H9 (cell line): Measurements from ENCODE around the gene RAI2. TPM values are rescaled to one million over a fixed set of nuclear protein-coding genes. Genes with fewer than 3 reads are reported as not detected.

Source experiments
- DNase-seq: peaks from one replicate; pipeline ENCODE4 v3.0.0-alpha.2; 2017
- H2AFZ ChIP-seq: one replicate; pipeline ENCODE4 v1.6.1; 2013; ENCODE audit warnings: mild to moderate bottlenecking, low read length, control low read depth, moderate library complexity
- H2AK5ac ChIP-seq: 2 replicates; pipeline ENCODE4 v1.6.1; 2013; ENCODE audit warnings: low read length, control low read depth, mixed read lengths; ENCODE audit not compliant: insufficient read length
- H2BK120ac ChIP-seq: one replicate; pipeline ENCODE4 v1.6.1; 2013; ENCODE audit warnings: low read depth, mild to moderate bottlenecking, low read length, control low read depth, inconsistent platforms; ENCODE audit not compliant: poor library complexity, severe bottlenecking
- H2BK12ac ChIP-seq: 2 replicates; pipeline ENCODE4 v1.6.1; 2013; ENCODE audit warnings: low read length, control low read depth, mixed read lengths, low read depth; ENCODE audit not compliant: insufficient read length
- H2BK15ac ChIP-seq: 2 replicates; pipeline ENCODE4 v1.6.1; 2013; ENCODE audit warnings: low read depth, low read length, control low read depth
- H2BK20ac ChIP-seq: one replicate; pipeline ENCODE4 v1.6.1; 2013; ENCODE audit warnings: low read depth, mild to moderate bottlenecking, low read length, control low read depth, inconsistent platforms; ENCODE audit not compliant: poor library complexity, severe bottlenecking
- H2BK5ac ChIP-seq: 2 replicates; pipeline ENCODE4 v1.6.1; 2013; ENCODE audit warnings: low read length, control low read depth, mixed read lengths; ENCODE audit not compliant: insufficient read length
- H3K14ac ChIP-seq: 2 replicates; pipeline ENCODE4 v1.6.1; 2013; ENCODE audit warnings: low read length, control low read depth; ENCODE audit not compliant: insufficient read depth
- H3K18ac ChIP-seq: 2 replicates; pipeline ENCODE4 v1.6.1; 2013; ENCODE audit warnings: low read depth, mild to moderate bottlenecking, mixed read lengths, low read length, control low read depth; ENCODE audit not compliant: insufficient read length
- H3K23ac ChIP-seq: 2 replicates; pipeline ENCODE4 v1.6.1; 2013; ENCODE audit warnings: low read length, control low read depth, mixed read lengths, low read depth; ENCODE audit not compliant: insufficient read length
- H3K23me2 ChIP-seq: 2 replicates; pipeline ENCODE4 v1.6.1; 2013; ENCODE audit warnings: low read depth, mild to moderate bottlenecking, mixed read lengths, low read length, control low read depth; ENCODE audit not compliant: insufficient read length, poor library complexity, severe bottlenecking
- H3K27ac ChIP-seq: 2 replicates; pipeline ENCODE4 v1.5.1; 2013; ENCODE audit warnings: low read length, control low read depth, mixed read lengths, low read depth; ENCODE audit not compliant: insufficient read length
- H3K27me3 ChIP-seq: 2 replicates; pipeline ENCODE4 v1.6.1; 2013; ENCODE audit warnings: low read length, control low read depth, inconsistent platforms; ENCODE audit not compliant: insufficient read depth
- H3K4ac ChIP-seq: 2 replicates; pipeline ENCODE4 v1.6.1; 2013; ENCODE audit warnings: low read depth, mild to moderate bottlenecking, control low read depth, inconsistent platforms, low read length, moderate library complexity
- H3K4me1 ChIP-seq: 2 replicates; pipeline ENCODE4 v1.6.1; 2013; ENCODE audit warnings: low read length, control low read depth, inconsistent platforms; ENCODE audit not compliant: insufficient read depth
- H3K4me2 ChIP-seq: 2 replicates; pipeline ENCODE4 v1.6.1; 2013; ENCODE audit warnings: low read length, control low read depth, mixed read lengths; ENCODE audit not compliant: insufficient read length, insufficient read depth
- H3K56ac ChIP-seq: 2 replicates; pipeline ENCODE4 v1.6.1; 2013; ENCODE audit warnings: low read depth, mild to moderate bottlenecking, mixed read lengths, low read length, control low read depth; ENCODE audit not compliant: insufficient read length
- H3K79me1 ChIP-seq: 2 replicates; pipeline ENCODE4 v1.6.1; 2013; ENCODE audit warnings: low read depth, mild to moderate bottlenecking, moderate library complexity, low read length, control low read depth, inconsistent platforms; ENCODE audit not compliant: insufficient read depth, poor library complexity, severe bottlenecking
- H3K79me2 ChIP-seq: 2 replicates; pipeline ENCODE4 v1.6.1; 2013; ENCODE audit warnings: low read length, control low read depth, inconsistent platforms; ENCODE audit not compliant: insufficient read depth
- H3K9ac ChIP-seq: 2 replicates; pipeline ENCODE4 v1.6.1; 2013; ENCODE audit warnings: low read length, control low read depth, mixed read lengths; ENCODE audit not compliant: insufficient read length; ENCODE audit errors: extremely low read depth
- H3K9me3 ChIP-seq: one replicate; pipeline ENCODE4 v1.6.1; 2013; ENCODE audit warnings: low read depth, low read length, inconsistent platforms; ENCODE audit not compliant: control insufficient read depth
- H3T11ph ChIP-seq: one replicate; pipeline ENCODE4 v1.6.1; 2013; ENCODE audit warnings: mild to moderate bottlenecking, low read length, control low read depth, inconsistent platforms
- H4K20me1 ChIP-seq: one replicate; pipeline ENCODE4 v1.6.1; 2013; ENCODE audit not compliant: control insufficient read depth, insufficient read length, insufficient read depth
- H4K5ac ChIP-seq: 2 replicates; pipeline ENCODE4 v1.6.1; 2013; ENCODE audit warnings: low read depth, mild to moderate bottlenecking, mixed read lengths, low read length, control low read depth; ENCODE audit not compliant: insufficient read length
- H4K8ac ChIP-seq: replicated peaks from 2 replicates; pipeline ENCODE4 v1.6.1; 2013; ENCODE audit warnings: low read length, control low read depth, mixed read lengths, low read depth; ENCODE audit not compliant: insufficient read length
- H4K91ac ChIP-seq: 2 replicates; pipeline ENCODE4 v1.6.1; 2013; ENCODE audit warnings: low read depth, mild to moderate bottlenecking, moderate library complexity, mixed read lengths, low read length, control low read depth; ENCODE audit not compliant: insufficient read length
- H3K27ac Mint-ChIP-seq, 3 experiments: 2 replicates in 2 of 3; 3 replicates in 1 of 3; pipeline ENCODE4 v1.8.0; 2020 to 2021; ENCODE audit warnings: mixed read lengths in 3 of 3, mild to moderate bottlenecking in 1 of 3, moderate library complexity in 1 of 3
- H3K27me3 Mint-ChIP-seq: 2 replicates; pipeline ENCODE4 v1.8.0; 2021; ENCODE audit warnings: low read depth, mild to moderate bottlenecking, moderate library complexity, mixed read lengths
- H3K36me3 Mint-ChIP-seq, 3 experiments: 2 replicates in 2 of 3; 3 replicates in 1 of 3; pipeline ENCODE4 v1.8.0; 2020 to 2021; ENCODE audit warnings: low read depth in 3 of 3, mixed read lengths in 3 of 3; ENCODE audit not compliant: insufficient read depth in 1 of 3
- H3K4me1 Mint-ChIP-seq, 2 experiments: 2 replicates each; pipeline ENCODE4 v1.8.0; 2020; ENCODE audit warnings: mixed read lengths in 2 of 2
- H3K4me3 Mint-ChIP-seq, 2 experiments: 2 replicates in 1 of 2; 3 replicates in 1 of 2; pipeline ENCODE4 v1.8.0; 2020 to 2021; ENCODE audit warnings: mild to moderate bottlenecking in 2 of 2, mixed read lengths in 2 of 2, moderate library complexity in 1 of 2
- H3K9me3 Mint-ChIP-seq, 2 experiments: 2 replicates in 1 of 2; 3 replicates in 1 of 2; pipeline ENCODE4 v1.8.0; 2020; ENCODE audit warnings: mild to moderate bottlenecking in 2 of 2, mixed read lengths in 2 of 2, moderate library complexity in 1 of 2
- CTCF ChIP-seq: fragments of 200-600 bp; sonication (generic); conservative IDR thresholded peaks from 3 replicates; pipeline ENCODE4 v1.8.0; 2021; ENCODE audit warnings: antibody characterized with exemption, mild to moderate bottlenecking
- WGBS: extraction: QIAGEN DNeasy Blood & Tissue Kit; methylation state at CpG from one replicate; pipeline ENCODE4 v1.1.7; 2013; ENCODE audit warnings: missing lambda C conversion rate, low lambda C conversion rate, mixed read lengths; ENCODE audit not compliant: insufficient read length; ENCODE audit errors: extremely low coverage; 5-methylcytosine and 5-hydroxymethylcytosine counted together
- total RNA-seq: library from RNA; stranded (reverse); gene quantifications from 2 replicates; pipeline ENCODE4 v1.2.1, GENCODE V29; 2021

The RAI2 gene
- total RNA-seq, 1 experiment from 2014 or later, result 0.72 TPM

GRCh38 chrX:17818726-17819125 is 42.4 kb downstream of the RAI2 start:
- Histone ChIP-seq H3K14ac (no peak overlapping the region), H3K23ac (no peak overlapping the region), H3K4me2 (no peak overlapping the region), H3K18ac (no peak overlapping the region), H2BK12ac (no peak overlapping the region), H3K27me3 (no peaks in the 10 kb centered on the region), H3K4ac (no peak overlapping the region), H3K27ac (no peak overlapping the region), H3T11ph (no peak overlapping the region), H3K9me3 (peaks cover 3% of the 10 kb centered on the region), H3K4me1 (no peaks in the 10 kb centered on the region), H2BK120ac (no peak overlapping the region), H2AK5ac (no peak overlapping the region), H2AFZ (no peak overlapping the region), H4K8ac (no peak overlapping the region), H2BK15ac (no peak overlapping the region), H3K56ac (no peak overlapping the region), H2BK5ac (no peak overlapping the region), H3K79me1 (no peaks in the 10 kb centered on the region), H3K9ac (no peak overlapping the region), H2BK20ac (no peak overlapping the region), H3K23me2 (no peaks in the 10 kb centered on the region), H4K5ac (no peak overlapping the region), H4K20me1 (no peaks in the 10 kb centered on the region), H4K91ac (no peak overlapping the region), H3K79me2 (no peaks in the 10 kb centered on the region)
- Mint-ChIP-seq H3K9me3 (peaks cover 49 to 64% of the 10 kb centered on the region in 2 experiments), H3K27me3 (peaks cover 3% of the 10 kb centered on the region), H3K27ac (no peak overlapping the region), H3K36me3 (peaks cover 0 to 3% (median 0%) of the 10 kb centered on the region in 3 experiments; a peak in 2 of 7 replicates), H3K4me1 (peaks cover 4 to 5% of the 10 kb centered on the region in 2 experiments; a peak in 1 of 4 replicates), H3K4me3 (no peak overlapping the region)
- no CpG with 5 or more reads among the region's 11 CpGs for WGBS
- TF ChIP-seq CTCF, result no peak
- no peak for DNase-seq
